ENCODE data around the gene BRI3BP.

DNA sequence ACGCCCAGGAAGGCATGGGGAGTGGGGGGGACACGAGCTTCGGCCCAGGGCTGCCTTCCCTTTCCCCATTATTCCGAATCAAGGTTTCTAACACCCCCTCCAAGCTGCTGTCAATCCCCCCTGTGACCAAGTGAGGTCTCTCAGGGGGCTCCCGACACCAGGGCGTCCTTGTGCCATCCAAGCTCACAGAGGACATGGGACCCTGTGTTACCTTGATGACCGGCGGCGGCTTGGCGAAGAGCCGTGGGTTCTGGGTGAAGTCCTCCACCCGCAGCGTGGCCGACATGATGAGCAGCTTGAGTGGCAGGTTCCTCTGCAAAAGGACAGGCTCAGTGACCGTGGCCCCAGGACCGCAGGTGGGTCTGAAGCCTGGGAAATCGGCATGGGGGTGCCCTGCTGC is 24.8 kb upstream of the BRI3BP start:
- TF ChIP-seq, protein P1, sequence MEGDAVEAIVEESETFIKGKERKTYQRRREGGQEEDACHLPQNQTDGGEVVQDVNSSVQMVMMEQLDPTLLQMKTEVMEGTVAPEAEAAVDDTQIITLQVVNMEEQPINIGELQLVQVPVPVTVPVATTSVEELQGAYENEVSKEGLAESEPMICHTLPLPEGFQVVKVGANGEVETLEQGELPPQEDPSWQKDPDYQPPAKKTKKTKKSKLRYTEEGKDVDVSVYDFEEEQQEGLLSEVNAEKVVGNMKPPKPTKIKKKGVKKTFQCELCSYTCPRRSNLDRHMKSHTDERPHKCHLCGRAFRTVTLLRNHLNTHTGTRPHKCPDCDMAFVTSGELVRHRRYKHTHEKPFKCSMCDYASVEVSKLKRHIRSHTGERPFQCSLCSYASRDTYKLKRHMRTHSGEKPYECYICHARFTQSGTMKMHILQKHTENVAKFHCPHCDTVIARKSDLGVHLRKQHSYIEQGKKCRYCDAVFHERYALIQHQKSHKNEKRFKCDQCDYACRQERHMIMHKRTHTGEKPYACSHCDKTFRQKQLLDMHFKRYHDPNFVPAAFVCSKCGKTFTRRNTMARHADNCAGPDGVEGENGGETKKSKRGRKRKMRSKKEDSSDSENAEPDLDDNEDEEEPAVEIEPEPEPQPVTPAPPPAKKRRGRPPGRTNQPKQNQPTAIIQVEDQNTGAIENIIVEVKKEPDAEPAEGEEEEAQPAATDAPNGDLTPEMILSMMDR (IDR thresholded peaks at IDR 0.05) = no peak
- TF ChIP-seq POLR2A (IDR thresholded peaks at IDR 0.05) = no peak
